ENCODE measurements around the gene SPSB2.

DNA sequence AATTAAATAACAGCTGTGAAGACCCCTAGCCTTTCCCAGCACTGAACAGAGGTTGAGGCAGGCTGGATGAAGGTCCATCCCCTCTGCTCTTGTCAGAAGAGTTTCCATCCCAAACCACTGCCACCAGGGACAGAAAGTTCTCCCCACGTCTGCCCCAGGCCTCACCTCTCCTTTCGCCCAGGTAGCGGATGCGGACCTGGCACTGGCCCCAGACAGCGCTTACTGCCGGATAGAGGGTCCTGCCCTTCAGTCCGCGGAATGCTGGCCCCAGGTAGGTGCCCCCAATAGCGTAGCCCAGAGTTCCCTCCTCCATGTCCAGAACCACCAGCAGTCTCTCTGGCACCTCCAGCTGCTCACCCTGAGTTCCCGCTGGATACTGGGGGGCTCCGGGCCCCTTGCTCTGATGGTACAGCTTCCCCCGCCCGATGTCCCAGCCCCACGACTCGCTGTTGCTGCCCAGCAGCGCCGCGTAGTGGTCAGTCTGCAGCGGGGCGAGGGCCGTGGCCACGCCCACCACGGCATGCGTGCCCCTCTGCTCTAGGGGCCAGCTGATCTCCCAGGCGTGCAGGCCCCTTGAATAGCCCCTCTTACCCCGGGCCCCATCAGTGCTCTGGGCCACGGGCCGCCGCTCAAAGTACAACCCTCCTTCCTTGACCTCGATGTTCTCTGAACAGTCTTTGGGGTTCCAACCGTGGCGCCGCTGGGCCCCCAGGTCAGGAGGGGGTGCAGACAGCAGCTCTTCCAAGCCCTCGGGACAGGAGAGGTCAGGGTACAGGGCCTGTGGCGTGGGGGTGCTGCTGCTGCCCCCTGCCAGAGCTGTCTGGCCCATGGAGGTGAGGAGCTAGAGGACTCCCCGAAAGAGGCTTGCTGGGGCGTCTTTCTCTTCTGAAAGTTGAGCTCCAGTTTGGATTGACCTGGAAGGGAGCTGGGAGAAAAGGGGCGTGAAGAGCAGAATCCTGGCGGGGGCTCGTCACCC is 742 bp downstream of the SPSB2 start:
- TF ChIP-seq, protein P1, sequence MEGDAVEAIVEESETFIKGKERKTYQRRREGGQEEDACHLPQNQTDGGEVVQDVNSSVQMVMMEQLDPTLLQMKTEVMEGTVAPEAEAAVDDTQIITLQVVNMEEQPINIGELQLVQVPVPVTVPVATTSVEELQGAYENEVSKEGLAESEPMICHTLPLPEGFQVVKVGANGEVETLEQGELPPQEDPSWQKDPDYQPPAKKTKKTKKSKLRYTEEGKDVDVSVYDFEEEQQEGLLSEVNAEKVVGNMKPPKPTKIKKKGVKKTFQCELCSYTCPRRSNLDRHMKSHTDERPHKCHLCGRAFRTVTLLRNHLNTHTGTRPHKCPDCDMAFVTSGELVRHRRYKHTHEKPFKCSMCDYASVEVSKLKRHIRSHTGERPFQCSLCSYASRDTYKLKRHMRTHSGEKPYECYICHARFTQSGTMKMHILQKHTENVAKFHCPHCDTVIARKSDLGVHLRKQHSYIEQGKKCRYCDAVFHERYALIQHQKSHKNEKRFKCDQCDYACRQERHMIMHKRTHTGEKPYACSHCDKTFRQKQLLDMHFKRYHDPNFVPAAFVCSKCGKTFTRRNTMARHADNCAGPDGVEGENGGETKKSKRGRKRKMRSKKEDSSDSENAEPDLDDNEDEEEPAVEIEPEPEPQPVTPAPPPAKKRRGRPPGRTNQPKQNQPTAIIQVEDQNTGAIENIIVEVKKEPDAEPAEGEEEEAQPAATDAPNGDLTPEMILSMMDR (conservative IDR thresholded peaks at IDR 0.05), result peak; percentile 100
- TF ChIP-seq ZFX (IDR thresholded peaks at IDR 0.05), result no peak

Measured in C4-2B (cell line).